ENCODE results near the gene PDXK.

- TF ChIP-seq CTCF (IDR thresholded peaks at IDR 0.05) (no peak), EZH2 (IDR thresholded peaks at IDR 0.05) (no peak)
These were observed 3.0 kb downstream of the PDXK start for GRCh38 chr21:43721939-43722338.
